Measurements from ENCODE around the gene MYO7A. TPM values are rescaled to one million over a fixed set of nuclear protein-coding genes. Genes with fewer than 3 reads are reported as not detected.

MYO7A gene
- total RNA-seq, 4 donors from 2014 or later, result 13.4 to 29.9 (median 18.0) TPM

DNA sequence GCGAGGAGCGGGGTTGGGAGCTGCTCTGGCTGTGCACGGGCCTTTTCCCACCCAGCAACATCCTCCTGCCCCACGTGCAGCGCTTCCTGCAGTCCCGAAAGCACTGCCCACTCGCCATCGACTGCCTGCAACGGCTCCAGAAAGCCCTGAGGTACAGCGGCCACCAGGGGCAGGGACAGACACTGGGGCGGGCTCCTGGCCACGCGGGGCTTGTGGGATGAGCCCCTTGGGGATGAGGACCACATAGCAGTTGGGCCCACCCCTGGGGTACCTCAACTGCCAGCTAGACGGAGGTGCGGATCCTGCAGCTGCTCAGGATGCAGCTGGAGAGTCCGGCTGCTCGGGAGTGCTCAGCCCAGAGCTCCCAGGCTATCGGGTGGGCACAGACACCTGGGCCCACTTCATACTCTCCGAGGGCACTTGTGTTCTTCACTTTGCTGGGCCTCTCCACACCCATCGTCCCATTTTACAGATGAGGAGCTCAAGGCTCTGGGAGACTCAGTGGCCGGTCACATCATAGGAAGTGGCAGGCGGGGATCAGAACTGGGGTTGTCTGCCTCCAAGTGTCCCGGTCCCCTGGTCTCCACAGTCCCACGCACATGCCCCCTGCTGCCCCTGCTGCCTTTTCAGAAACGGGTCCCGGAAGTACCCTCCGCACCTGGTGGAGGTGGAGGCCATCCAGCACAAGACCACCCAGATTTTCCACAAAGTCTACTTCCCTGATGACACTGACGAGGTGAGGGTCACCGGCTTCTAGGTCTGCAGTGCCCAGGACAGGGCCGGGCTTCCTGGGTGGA is 77.6 kb downstream of the MYO7A start:
- TF ChIP-seq, protein P1, sequence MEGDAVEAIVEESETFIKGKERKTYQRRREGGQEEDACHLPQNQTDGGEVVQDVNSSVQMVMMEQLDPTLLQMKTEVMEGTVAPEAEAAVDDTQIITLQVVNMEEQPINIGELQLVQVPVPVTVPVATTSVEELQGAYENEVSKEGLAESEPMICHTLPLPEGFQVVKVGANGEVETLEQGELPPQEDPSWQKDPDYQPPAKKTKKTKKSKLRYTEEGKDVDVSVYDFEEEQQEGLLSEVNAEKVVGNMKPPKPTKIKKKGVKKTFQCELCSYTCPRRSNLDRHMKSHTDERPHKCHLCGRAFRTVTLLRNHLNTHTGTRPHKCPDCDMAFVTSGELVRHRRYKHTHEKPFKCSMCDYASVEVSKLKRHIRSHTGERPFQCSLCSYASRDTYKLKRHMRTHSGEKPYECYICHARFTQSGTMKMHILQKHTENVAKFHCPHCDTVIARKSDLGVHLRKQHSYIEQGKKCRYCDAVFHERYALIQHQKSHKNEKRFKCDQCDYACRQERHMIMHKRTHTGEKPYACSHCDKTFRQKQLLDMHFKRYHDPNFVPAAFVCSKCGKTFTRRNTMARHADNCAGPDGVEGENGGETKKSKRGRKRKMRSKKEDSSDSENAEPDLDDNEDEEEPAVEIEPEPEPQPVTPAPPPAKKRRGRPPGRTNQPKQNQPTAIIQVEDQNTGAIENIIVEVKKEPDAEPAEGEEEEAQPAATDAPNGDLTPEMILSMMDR (IDR thresholded peaks at IDR 0.05), result no peak
- DNase-seq (ENCODE audit: low spot score), result no peak
- ATAC-seq (ENCODE audit: low FRiP score), result no peak

DNA sequence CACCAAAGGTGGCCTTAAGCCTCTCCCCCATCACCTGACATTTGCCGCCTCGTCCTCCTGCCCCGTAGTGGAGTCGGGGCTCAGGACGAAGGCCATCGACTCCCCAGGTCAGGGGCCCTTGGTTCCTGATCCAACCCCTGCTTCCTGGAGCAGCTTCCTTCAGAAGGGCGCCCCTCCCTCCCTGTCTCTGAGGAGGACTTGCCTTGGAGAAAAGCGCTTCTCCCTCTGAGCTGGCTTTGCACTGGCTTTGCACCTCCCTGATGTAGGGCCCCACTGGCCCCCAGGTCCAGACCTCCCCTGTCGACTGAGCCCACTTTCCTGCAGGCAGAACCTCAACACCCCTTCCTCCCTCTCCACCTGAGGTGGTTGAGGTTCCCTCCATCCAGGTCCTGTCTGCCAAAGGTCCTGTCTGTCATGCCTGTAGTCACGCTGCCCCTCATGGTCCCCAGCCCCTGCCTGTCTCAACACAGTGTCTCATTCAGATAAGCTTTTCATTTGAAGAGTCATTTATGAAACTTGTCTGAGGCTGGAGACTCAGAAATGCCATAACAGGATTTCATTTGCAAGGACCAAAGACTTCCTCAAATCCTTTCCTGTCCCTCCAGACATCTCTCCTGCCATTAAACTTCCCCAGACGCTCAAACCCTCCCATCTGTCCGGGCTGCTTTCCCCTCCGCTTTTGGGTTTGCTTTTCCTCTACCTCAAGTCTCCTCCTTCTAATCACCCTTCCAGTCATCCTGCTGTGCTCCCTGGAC is 78.4 kb downstream of the MYO7A start:
- no peak for DNase-seq (ENCODE audit: low spot score)
- ATAC-seq (ENCODE audit: low FRiP score), result no peak
- TF ChIP-seq, protein P1 (IDR thresholded peaks at IDR 0.05), result no peak

DNA sequence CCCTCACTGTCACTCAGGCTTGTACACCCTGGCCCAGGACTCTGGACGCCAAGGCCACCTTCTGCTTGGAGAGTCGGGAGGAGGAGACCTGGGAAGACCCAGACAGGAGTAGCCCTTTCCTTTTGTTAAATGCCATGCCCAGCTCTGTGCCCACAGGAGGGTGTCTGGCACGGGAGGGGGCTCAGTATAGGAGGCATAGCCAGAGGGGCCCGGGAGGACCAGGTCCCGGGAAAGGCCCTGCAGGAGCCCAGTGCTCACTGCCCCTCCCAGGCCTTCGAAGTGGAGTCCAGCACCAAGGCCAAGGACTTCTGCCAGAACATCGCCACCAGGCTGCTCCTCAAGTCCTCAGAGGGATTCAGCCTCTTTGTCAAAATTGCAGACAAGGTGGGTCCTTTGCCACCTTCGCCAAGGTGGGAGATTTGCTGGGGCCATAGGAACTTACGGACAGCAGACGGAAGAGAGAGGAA is 79.0 kb downstream of the MYO7A start:
- ATAC-seq (ENCODE audit: low FRiP score), result no peak
- TF ChIP-seq, protein P1 (IDR thresholded peaks at IDR 0.05), result no peak
- DNase-seq (ENCODE audit: low spot score), result no peak

DNA sequence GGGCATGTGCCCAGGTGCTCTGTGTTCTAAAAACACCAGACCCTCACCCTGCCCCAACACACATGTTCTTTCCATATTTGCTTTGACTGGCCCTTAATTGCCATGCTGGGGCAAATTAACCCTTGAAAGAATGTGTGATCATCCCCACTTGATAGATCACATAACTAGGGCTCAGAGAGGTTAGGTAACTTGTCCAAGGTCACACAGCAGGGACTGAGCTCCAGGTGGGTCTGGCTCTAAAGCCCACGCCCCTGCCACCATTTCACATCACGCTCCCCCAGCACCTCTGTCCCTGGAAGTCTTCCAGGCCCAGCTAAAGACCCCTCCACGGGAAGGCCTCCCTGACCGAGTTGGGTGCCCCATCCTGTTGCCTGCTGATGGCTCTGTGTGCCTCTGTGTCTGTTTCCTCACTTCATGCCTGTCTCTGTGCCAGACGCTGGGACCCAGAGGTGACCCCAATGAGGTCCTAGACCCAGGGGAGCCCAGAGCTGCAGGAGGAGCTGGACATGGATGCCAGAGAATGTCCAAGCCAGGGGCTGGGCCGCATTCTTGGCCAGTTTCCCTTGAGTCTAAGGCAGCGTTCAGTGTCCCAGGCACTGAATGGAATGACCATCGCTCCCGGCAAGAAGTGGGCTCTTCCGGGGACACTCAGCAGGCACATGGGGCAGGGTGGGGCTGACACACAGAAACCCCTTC is 79.7 kb downstream of the MYO7A start:
- no peak for ATAC-seq (ENCODE audit: low FRiP score)
- DNase-seq (ENCODE audit: low spot score), result no peak
- TF ChIP-seq, protein P1 (IDR thresholded peaks at IDR 0.05), result no peak

DNA sequence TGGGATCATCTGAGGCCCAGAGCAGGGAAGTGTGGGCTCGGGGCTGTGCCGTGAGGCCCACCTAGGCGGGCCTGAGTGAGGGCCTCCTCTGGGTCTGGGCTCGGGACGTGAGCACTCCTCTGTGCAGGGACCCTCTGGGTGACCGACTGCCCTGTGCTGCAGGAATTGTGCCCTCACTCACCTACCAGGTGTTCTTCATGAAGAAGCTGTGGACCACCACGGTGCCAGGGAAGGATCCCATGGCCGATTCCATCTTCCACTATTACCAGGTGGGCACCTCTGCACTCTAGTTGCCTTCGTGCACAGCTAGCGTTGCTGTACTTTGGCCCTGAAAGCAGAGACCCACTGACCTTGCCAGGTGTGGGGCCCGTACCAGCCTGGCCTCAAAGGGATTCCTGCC is 80.5 kb downstream of the MYO7A start:
- TF ChIP-seq, protein P1 (IDR thresholded peaks at IDR 0.05), result no peak
- ATAC-seq (ENCODE audit: low FRiP score), result no peak
- no peak for DNase-seq (ENCODE audit: low spot score)

DNA sequence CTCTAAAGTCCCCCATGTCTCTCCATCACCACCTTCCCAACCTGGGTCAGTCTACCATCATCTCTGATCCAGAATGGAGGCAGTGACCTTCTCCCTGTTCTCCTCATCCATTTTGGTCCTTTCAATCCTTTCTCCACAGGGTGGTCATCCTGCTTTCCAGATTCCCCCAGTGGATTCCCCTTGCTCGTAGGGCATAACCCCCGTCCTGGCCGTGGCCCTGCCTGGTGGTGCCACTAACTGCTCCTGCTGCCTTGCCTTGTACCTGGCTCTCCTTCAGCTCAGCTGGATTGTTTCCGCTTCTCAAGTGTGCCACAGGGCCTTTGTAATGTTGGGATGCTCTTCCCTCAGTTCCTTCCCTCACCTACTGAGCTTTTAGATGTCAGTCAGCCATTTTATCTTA is 81.6 kb downstream of the MYO7A start:
- no peak for DNase-seq (ENCODE audit: low spot score)
- TF ChIP-seq, protein P1 (IDR thresholded peaks at IDR 0.05), result no peak
- no peak for ATAC-seq (ENCODE audit: low FRiP score)

Measured in omental fat pad (tissue), 4 donors.